OCI-LY1 (cell line): ENCODE data around the gene CABCOCO1.
"Not testable (repeated sequence)": the region's sequence is repeated elsewhere in the genome, so short reads cannot be mapped to it uniquely, and the experiment has no call there.

ENCODE experiments used
- H2AFZ ChIP-seq: fragments of 200-600 bp; sonication (generic), shearing (Covaris generic); 2 replicates; pipeline ENCODE4 v1.6.0; 2014; ENCODE audit warnings: antibody characterized with exemption, mild to moderate bottlenecking, low read length
- H3F3A ChIP-seq: fragments of 200-600 bp; sonication (generic), shearing (Covaris generic); 2 replicates; pipeline ENCODE4 v1.6.0; 2014; ENCODE audit warnings: mild to moderate bottlenecking, antibody characterized with exemption, low read length, moderate library complexity; ENCODE audit not compliant: insufficient read depth
- H3K27ac ChIP-seq: fragments of 200-600 bp; sonication (generic); 2 replicates; pipeline ENCODE4 v1.5.1; 2014; ENCODE audit warnings: low read length, mixed run types, mild to moderate bottlenecking, low read depth; ENCODE audit not compliant: poor library complexity, severe bottlenecking
- H3K27me3 ChIP-seq: fragments of 200-600 bp; sonication (generic); 2 replicates; pipeline ENCODE4 v1.6.0; 2014; ENCODE audit warnings: antibody characterized with exemption, mild to moderate bottlenecking, low read length, moderate library complexity; ENCODE audit not compliant: insufficient read depth
- H3K36me3 ChIP-seq: fragments of 200-600 bp; sonication (generic); 2 replicates; pipeline ENCODE4 v1.6.1; 2014; ENCODE audit warnings: mild to moderate bottlenecking, antibody characterized with exemption, low read length, moderate library complexity, mixed read lengths; ENCODE audit not compliant: insufficient read depth
- H3K4me1 ChIP-seq: fragments of 200-600 bp; sonication (generic); 2 replicates; pipeline ENCODE4 v1.5.1; 2014; ENCODE audit warnings: mild to moderate bottlenecking, low read length, moderate library complexity; ENCODE audit not compliant: insufficient read depth, severe bottlenecking
- H3K4me2 ChIP-seq: fragments of 200-600 bp; sonication (generic), shearing (Covaris generic); 2 replicates; pipeline ENCODE4 v1.6.1; 2014; ENCODE audit warnings: low read length
- H3K4me3 ChIP-seq: fragments of 200-600 bp; sonication (generic); 2 replicates; pipeline ENCODE4 v1.5.1; 2014; ENCODE audit warnings: low read length, low read depth, mild to moderate bottlenecking, mixed read lengths; ENCODE audit not compliant: poor library complexity, severe bottlenecking
- H3K79me2 ChIP-seq: fragments of 200-600 bp; shearing (Covaris generic); 2 replicates; pipeline ENCODE4 v1.6.1; 2016; ENCODE audit warnings: mixed run types, low read length, mixed read lengths; ENCODE audit not compliant: insufficient read depth
- H3K9ac ChIP-seq: fragments of 200-600 bp; sonication (generic), shearing (Covaris generic); 2 replicates; pipeline ENCODE4 v1.6.1; 2014; ENCODE audit warnings: mild to moderate bottlenecking, low read length, mixed read lengths
- H3K9me2 ChIP-seq: fragments of 200-600 bp; sonication (generic), shearing (Covaris generic); 2 replicates; pipeline ENCODE4 v1.6.1; 2014; ENCODE audit warnings: low read depth, mild to moderate bottlenecking, low read length, mixed read lengths
- H3K9me3 ChIP-seq: fragments of 200-600 bp; shearing (Covaris generic); 2 replicates; pipeline ENCODE4 v1.6.1; 2014; ENCODE audit warnings: low read length, mixed read lengths
- H4K20me1 ChIP-seq: fragments of 200-600 bp; sonication (generic), shearing (Covaris generic); 2 replicates; pipeline ENCODE4 v1.6.0; 2016; ENCODE audit warnings: mild to moderate bottlenecking, low read length; ENCODE audit not compliant: insufficient read depth
- EZH2 ChIP-seq: fragments of 200-600 bp; sonication (generic), shearing (Covaris generic); IDR thresholded peaks from 2 replicates; pipeline ENCODE4 v1.8.0; 2017; ENCODE audit warnings: borderline replicate concordance, mixed run types, mild to moderate bottlenecking, antibody characterized with exemption, low read length, moderate library complexity, mixed read lengths
- TF ChIP-seq, protein P1 (sequence below): fragments of 200-600 bp; sonication (generic), shearing (Covaris generic); IDR thresholded peaks from 2 replicates; pipeline ENCODE4 v1.5.1; 2017; ENCODE audit warnings: mild to moderate bottlenecking, antibody characterized with exemption, low read length, moderate library complexity, mixed read lengths

The CABCOCO1 gene

GRCh38 chr10:61708846-61709245 lies 46.1 kb downstream of the CABCOCO1 start:
- TF ChIP-seq, protein P1, sequence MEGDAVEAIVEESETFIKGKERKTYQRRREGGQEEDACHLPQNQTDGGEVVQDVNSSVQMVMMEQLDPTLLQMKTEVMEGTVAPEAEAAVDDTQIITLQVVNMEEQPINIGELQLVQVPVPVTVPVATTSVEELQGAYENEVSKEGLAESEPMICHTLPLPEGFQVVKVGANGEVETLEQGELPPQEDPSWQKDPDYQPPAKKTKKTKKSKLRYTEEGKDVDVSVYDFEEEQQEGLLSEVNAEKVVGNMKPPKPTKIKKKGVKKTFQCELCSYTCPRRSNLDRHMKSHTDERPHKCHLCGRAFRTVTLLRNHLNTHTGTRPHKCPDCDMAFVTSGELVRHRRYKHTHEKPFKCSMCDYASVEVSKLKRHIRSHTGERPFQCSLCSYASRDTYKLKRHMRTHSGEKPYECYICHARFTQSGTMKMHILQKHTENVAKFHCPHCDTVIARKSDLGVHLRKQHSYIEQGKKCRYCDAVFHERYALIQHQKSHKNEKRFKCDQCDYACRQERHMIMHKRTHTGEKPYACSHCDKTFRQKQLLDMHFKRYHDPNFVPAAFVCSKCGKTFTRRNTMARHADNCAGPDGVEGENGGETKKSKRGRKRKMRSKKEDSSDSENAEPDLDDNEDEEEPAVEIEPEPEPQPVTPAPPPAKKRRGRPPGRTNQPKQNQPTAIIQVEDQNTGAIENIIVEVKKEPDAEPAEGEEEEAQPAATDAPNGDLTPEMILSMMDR: no peak
- TF ChIP-seq EZH2: no peak
- no peak overlapping the region for H3K4me3 ChIP-seq
- H3F3A ChIP-seq: no peaks in the 10 kb centered on the region
- H3K36me3 ChIP-seq: no peaks in the 10 kb centered on the region
- H3K9me3 ChIP-seq: no peaks in the 10 kb centered on the region
- H2AFZ ChIP-seq: no peak overlapping the region
- H4K20me1 ChIP-seq: no peaks in the 10 kb centered on the region
- no peaks in the 10 kb centered on the region for H3K27me3 ChIP-seq
- no peaks in the 10 kb centered on the region for H3K79me2 ChIP-seq
- no peak overlapping the region for H3K27ac ChIP-seq
- H3K4me1 ChIP-seq: no peaks in the 10 kb centered on the region
- no peak overlapping the region for H3K4me2 ChIP-seq
- H3K9me2 ChIP-seq: no peaks in the 10 kb centered on the region
- H3K9ac ChIP-seq: no peak overlapping the region

GRCh38 chr10:61712105-61712504 lies 49.4 kb downstream of the CABCOCO1 start:
- H3K79me2 ChIP-seq, H3K9me3 ChIP-seq, H3K9ac ChIP-seq, H3K4me1 ChIP-seq, H4K20me1 ChIP-seq, H3K27me3 ChIP-seq, H3K27ac ChIP-seq, H3K4me2 ChIP-seq, H3K9me2 ChIP-seq, H2AFZ ChIP-seq, H3F3A ChIP-seq, H3K4me3 ChIP-seq, H3K36me3 ChIP-seq: not testable (repeated sequence)

DNA sequence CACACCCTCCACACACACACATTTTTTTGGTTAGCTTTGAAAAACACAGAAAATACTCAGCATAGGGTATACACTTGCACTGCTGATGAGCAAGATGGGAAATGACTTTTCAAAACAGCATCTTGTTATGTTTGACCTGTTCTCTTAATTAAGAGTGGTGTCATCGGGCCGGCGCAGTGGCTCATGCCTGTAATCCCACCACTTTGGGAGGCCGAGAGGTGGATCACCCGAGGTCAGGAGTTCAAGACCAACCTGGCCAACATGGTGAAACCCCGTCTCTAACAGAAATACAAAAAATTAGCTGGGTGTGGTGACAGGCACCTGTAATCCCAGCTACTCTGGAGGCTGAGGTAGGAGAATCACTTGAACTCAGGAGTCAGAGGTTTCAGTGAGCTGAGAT lies 56.7 kb downstream of the CABCOCO1 start:
- H2AFZ ChIP-seq, H3K9me3 ChIP-seq, H3K27me3 ChIP-seq, H3K9ac ChIP-seq, H3K4me1 ChIP-seq, H3K4me2 ChIP-seq, H4K20me1 ChIP-seq, H3K79me2 ChIP-seq, H3K27ac ChIP-seq, H3K4me3 ChIP-seq, H3K9me2 ChIP-seq, H3K36me3 ChIP-seq, H3F3A ChIP-seq: not testable (repeated sequence)

GRCh38 chr10:61719906-61720305 lies 57.2 kb downstream of the CABCOCO1 start:
- no peak overlapping the region for H3K4me2 ChIP-seq
- H3K79me2 ChIP-seq: no peaks in the 10 kb centered on the region
- no peaks in the 10 kb centered on the region for H3F3A ChIP-seq
- no peak overlapping the region for H2AFZ ChIP-seq
- no peaks in the 10 kb centered on the region for H3K27me3 ChIP-seq
- no peaks in the 10 kb centered on the region for H3K36me3 ChIP-seq
- no peaks in the 10 kb centered on the region for H3K9me2 ChIP-seq
- H3K9me3 ChIP-seq: no peaks in the 10 kb centered on the region
- H3K27ac ChIP-seq: no peak overlapping the region
- no peaks in the 10 kb centered on the region for H4K20me1 ChIP-seq
- no peak for TF ChIP-seq EZH2
- TF ChIP-seq, protein P1: no peak
- H3K4me1 ChIP-seq: no peaks in the 10 kb centered on the region
- no peak overlapping the region for H3K9ac ChIP-seq
- H3K4me3 ChIP-seq: no peak overlapping the region
